Body of pancreas (tissue), 4 donors: ENCODE results near the gene TMEM150B. TPM values are rescaled to one million over a fixed set of nuclear protein-coding genes. Genes with fewer than 3 reads are reported as not detected.

Experiments used
- ATAC-seq: fragments of 150-250 bp; one replicate; pipeline ENCODE4 v1.9.1; 2016
- DNase-seq, 4 donors: peaks; one replicate each; pipeline ENCODE4 v3.0.0-alpha.2; 2019
- H3K27ac ChIP-seq, 4 donors: fragments of 200-600 bp; sonication (generic); 1 replicate in 3 of 4; 2 replicates in 1 of 4; pipeline versions ENCODE4 v1.5.1 to v1.6.1; 2016 to 2019; ENCODE audit warnings: mild to moderate bottlenecking in 1 of 4, mixed read lengths in 1 of 4, moderate library complexity in 1 of 4
- H3K27me3 ChIP-seq, 2 donors: fragments of 200-600 bp; sonication (generic); one replicate each; pipeline ENCODE4 v1.6.0; 2016; ENCODE audit warnings: mild to moderate bottlenecking in 1 of 2
- H3K36me3 ChIP-seq, 2 donors: fragments of 200-600 bp; sonication (generic); replicated peaks in 1 of 2; 2 replicates each; pipeline ENCODE4 v1.5.1; 2016; ENCODE audit warnings: low read depth in 2 of 2; ENCODE audit not compliant: insufficient read depth in 1 of 2
- H3K4me1 ChIP-seq: fragments of 200-600 bp; sonication (generic); one replicate; pipeline ENCODE4 v1.6.0; 2016
- H3K4me3 ChIP-seq, 2 donors: fragments of 200-600 bp; sonication (generic); 1 replicate in 1 of 2; 2 replicates in 1 of 2; pipeline ENCODE4 v1.5.1; 2016 to 2019
- H3K9me3 ChIP-seq, 3 donors: fragments of 200-600 bp; sonication (generic); 1 replicate in 2 of 3; 2 replicates in 1 of 3; pipeline ENCODE4 v1.5.1; 2016
- POLR2A ChIP-seq, 3 donors: fragments of 450-650 bp; IDR thresholded peaks; one replicate each; pipeline ENCODE4 v1.6.1; 2016; ENCODE audit warnings: antibody characterized with exemption in 3 of 3, mild to moderate bottlenecking in 2 of 3
- WGBS, 2 donors: methylation state at CpG; one replicate each; pipeline ENCODE4 v1.1.5; 2017; 5-methylcytosine and 5-hydroxymethylcytosine counted together
- intact Hi-C: fragments of 100-400 bp; cut with DNase I; formaldehyde crosslinking; loops from one replicate; pipeline ENCODE4 v1.15.1; 2023
- total RNA-seq, 2 donors: library from RNA; depleted of rRNA; stranded (reverse); fragments of >200 nt; gene quantifications; one replicate each; pipeline ENCODE4 v1.1.0, GENCODE V29; 2016
- TF ChIP-seq, protein P1 (sequence below), 7 experiments: fragments of 450-650 bp in 4 of 7; fragments of 200-600 bp in 3 of 7; sonication (generic) in 3 of 7; IDR thresholded peaks; one replicate each; pipeline ENCODE4 v1.5.1; 2016 to 2019; ENCODE audit warnings: antibody characterized with exemption in 7 of 7

TMEM150B gene
- total RNA-seq, 2 donors from 2014 or later, result 1.0 TPM; not detected in 1

GRCh38 chr19:55344444-55344843 lies 19.3 kb upstream of the TMEM150B start:
- Histone ChIP-seq H3K4me1 (peaks cover 16% of the 10 kb centered on the region), H3K36me3 (peaks cover 0 to 1% of the 10 kb centered on the region in 2 donors), H3K9me3 (no peaks in the 10 kb centered on the region), H3K27ac (no peak overlapping the region), H3K4me3 (no peak overlapping the region), H3K27me3 (no peaks in the 10 kb centered on the region)
- no peak for ATAC-seq
- TF ChIP-seq, protein P1, sequence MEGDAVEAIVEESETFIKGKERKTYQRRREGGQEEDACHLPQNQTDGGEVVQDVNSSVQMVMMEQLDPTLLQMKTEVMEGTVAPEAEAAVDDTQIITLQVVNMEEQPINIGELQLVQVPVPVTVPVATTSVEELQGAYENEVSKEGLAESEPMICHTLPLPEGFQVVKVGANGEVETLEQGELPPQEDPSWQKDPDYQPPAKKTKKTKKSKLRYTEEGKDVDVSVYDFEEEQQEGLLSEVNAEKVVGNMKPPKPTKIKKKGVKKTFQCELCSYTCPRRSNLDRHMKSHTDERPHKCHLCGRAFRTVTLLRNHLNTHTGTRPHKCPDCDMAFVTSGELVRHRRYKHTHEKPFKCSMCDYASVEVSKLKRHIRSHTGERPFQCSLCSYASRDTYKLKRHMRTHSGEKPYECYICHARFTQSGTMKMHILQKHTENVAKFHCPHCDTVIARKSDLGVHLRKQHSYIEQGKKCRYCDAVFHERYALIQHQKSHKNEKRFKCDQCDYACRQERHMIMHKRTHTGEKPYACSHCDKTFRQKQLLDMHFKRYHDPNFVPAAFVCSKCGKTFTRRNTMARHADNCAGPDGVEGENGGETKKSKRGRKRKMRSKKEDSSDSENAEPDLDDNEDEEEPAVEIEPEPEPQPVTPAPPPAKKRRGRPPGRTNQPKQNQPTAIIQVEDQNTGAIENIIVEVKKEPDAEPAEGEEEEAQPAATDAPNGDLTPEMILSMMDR (IDR thresholded peaks at IDR 0.05), result no peak
- no peak for TF ChIP-seq POLR2A (IDR thresholded peaks at IDR 0.05)
- intact Hi-C loops, result no loop called here
- 84 to 90% methylated on average over 2 to 9 of the region's 9 CpGs for WGBS, 2 donors
- DNase-seq, result no peak

GRCh38 chr19:55341595-55342531 lies 16.7 kb upstream of the TMEM150B start:
- H3K9me3 ChIP-seq, result no peaks in the 10 kb centered on the region
- 84 to 86% methylated on average over 12 to 35 of the region's 50 CpGs for WGBS, 2 donors
- TF ChIP-seq POLR2A (IDR thresholded peaks at IDR 0.05), result no peak
- TF ChIP-seq, protein P1 (IDR thresholded peaks at IDR 0.05), result no peak
- intact Hi-C loops, result no loop called here
- no peak overlapping the region for H3K4me3 ChIP-seq
- no peaks in the 10 kb centered on the region for H3K36me3 ChIP-seq
- no peak for DNase-seq
- no peak overlapping the region for H3K27ac ChIP-seq
- no peaks in the 10 kb centered on the region for H3K27me3 ChIP-seq
- ATAC-seq, result no peak
- peaks cover 26% of the 10 kb centered on the region for H3K4me1 ChIP-seq

- Histone ChIP-seq H3K4me1 (peaks cover 26% of the 10 kb centered on the region), H3K36me3 (no peaks in the 10 kb centered on the region), H3K9me3 (no peaks in the 10 kb centered on the region), H3K4me3 (peak overlapping the region in 1 of 2 donors; percentile 98), H3K27me3 (no peaks in the 10 kb centered on the region), H3K27ac (peak overlapping the region in 2 of 4 donors; percentile 95)
- WGBS, 2 donors, result 2 to 3% methylated on average over 6 to 12 of the region's 15 CpGs
- no peak for TF ChIP-seq POLR2A (IDR thresholded peaks at IDR 0.05)
- TF ChIP-seq, protein P1 (IDR thresholded peaks at IDR 0.05), result no peak
- ATAC-seq (no peak), DNase-seq (peak; percentile 75 to 83 (median 78))
- intact Hi-C loops, result no loop called here
These were observed 16.0 kb upstream of the TMEM150B start for GRCh38 chr19:55341171-55341588.

GRCh38 chr19:55340784-55341147 lies 15.6 kb upstream of the TMEM150B start:
- ATAC-seq, result no peak
- no peaks in the 10 kb centered on the region for H3K36me3 ChIP-seq
- TF ChIP-seq, protein P1 (IDR thresholded peaks at IDR 0.05), result no peak
- no peak for TF ChIP-seq POLR2A (IDR thresholded peaks at IDR 0.05)
- peaks cover 26% of the 10 kb centered on the region for H3K4me1 ChIP-seq
- peak overlapping the region in 1 of 2 donors; percentile 98 for H3K4me3 ChIP-seq
- intact Hi-C loops, result no loop called here
- H3K27me3 ChIP-seq, result no peaks in the 10 kb centered on the region
- H3K9me3 ChIP-seq, result no peaks in the 10 kb centered on the region
- peak in 3 of 4 donors; percentile 20 to 37 (median 23) for DNase-seq
- peak overlapping the region in 3 of 4 donors; percentile 3 to 95 (median 95) for H3K27ac ChIP-seq
- 0 to 2% methylated on average over 24 of the region's 24 CpGs for WGBS, 2 donors
